ENCODE results near the gene CLN3.

The CLN3 gene

DNA sequence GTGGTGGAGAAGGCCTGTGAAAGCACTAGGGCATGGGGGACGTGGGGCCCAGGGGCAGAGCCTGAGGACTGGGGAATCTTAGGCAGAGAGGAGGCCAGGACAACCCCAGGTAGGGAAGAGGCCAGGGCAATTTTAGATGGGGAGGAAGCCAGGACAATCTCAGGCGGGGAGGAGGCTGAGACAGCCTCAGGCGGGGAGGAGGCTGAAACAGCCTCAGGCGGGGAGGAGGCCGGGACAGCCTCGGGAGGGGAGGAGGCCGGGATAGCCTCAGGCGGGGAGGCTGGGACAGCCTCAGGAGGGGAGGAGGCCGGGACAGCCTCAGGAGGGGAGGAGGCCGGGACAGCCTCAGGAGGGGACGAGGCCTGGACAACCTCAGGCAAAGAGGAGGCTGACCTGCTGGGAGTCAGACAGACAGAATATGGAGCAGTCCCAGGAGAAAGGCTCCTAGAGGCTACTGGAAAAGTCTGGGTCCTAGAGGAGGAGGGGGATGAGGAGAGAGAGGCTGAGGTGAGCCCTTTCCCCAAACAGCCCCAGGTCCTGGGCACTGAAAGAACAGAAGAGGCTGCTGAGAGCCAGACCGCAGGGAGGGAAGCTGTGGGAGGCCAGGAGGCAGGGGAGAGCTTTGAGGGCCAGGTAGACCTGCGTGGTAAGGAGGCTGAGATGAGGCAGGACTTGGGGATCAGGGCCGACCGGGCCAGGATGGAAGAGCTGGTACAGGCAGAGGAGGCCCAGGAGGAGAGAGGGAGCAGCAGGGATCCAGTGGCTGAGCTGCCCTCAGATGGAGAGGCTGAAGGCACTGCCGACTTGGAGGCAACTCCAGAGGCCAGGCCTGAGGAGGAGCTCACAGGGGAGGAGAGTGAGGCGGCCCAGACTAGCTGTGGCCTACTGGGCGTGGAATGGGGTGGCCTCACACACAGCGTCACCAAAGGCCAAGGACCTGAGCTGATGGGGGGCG is 4.2 kb upstream of the CLN3 start:
- Histone ChIP-seq H2AK5ac (ENCODE audit: low read length) (peak overlapping the region; percentile 4), H3K23ac (ENCODE audit: low read length) (no peak overlapping the region), H3K14ac (ENCODE audit: low read length) (peak overlapping the region; percentile 24), H3K79me1 (ENCODE audit: low read length) (peaks cover 24% of the 10 kb centered on the region), H2BK12ac (ENCODE audit: low read length) (peak overlapping the region; percentile 35), H2BK5ac (ENCODE audit: low read depth, low read length, poor library complexity) (peak overlapping the region; percentile 35), H3K27me3 (ENCODE audit: insufficient read depth, low read length) (no peaks in the 10 kb centered on the region), H3K27ac (ENCODE audit: low read depth, low read length) (no peak overlapping the region), H3K4me2 (ENCODE audit: low read length) (no peak overlapping the region), H4K12ac (ENCODE audit: low read depth, low read length) (no peak overlapping the region), H3K18ac (ENCODE audit: low read length) (no peak overlapping the region), H3K4me1 (ENCODE audit: control insufficient read depth in 1 of 2, insufficient read depth in 2 of 2, low read length in 2 of 2) (peaks cover 2 to 5% of the 10 kb centered on the region in 2 experiments), H4K8ac (ENCODE audit: low read depth, low read length) (peak overlapping the region; percentile 5), H3K9ac (ENCODE audit: low read length) (no peak overlapping the region), H2BK120ac (ENCODE audit: insufficient read depth, low read length, poor library complexity) (peak overlapping the region; percentile 18), H4K91ac (ENCODE audit: low read depth, low read length) (peak overlapping the region; percentile 53), H3K36me3 (ENCODE audit: control insufficient read depth in 1 of 2, insufficient read depth in 2 of 2, low read length in 2 of 2) (no peaks in the 10 kb centered on the region), H2AFZ (ENCODE audit: insufficient read depth, low read length, poor library complexity) (no peak overlapping the region), H3K9me3 (ENCODE audit: insufficient read depth, low read depth, low read length) (no peaks in the 10 kb centered on the region), H3K4me3 (ENCODE audit: low read depth, low read length) (no peak overlapping the region), H3K79me2 (ENCODE audit: control insufficient read depth, insufficient read depth, low read length, poor library complexity) (peaks cover 2% of the 10 kb centered on the region), H3K4ac (ENCODE audit: low read depth, low read length) (peak overlapping the region; percentile 2)
- DNase-seq = peak in 1 of 2 donors; percentile 83
- no CpG with 5 or more reads among the region's 20 CpGs for WGBS (ENCODE audit: extremely low coverage, insufficient coverage, insufficient read length)

DNA sequence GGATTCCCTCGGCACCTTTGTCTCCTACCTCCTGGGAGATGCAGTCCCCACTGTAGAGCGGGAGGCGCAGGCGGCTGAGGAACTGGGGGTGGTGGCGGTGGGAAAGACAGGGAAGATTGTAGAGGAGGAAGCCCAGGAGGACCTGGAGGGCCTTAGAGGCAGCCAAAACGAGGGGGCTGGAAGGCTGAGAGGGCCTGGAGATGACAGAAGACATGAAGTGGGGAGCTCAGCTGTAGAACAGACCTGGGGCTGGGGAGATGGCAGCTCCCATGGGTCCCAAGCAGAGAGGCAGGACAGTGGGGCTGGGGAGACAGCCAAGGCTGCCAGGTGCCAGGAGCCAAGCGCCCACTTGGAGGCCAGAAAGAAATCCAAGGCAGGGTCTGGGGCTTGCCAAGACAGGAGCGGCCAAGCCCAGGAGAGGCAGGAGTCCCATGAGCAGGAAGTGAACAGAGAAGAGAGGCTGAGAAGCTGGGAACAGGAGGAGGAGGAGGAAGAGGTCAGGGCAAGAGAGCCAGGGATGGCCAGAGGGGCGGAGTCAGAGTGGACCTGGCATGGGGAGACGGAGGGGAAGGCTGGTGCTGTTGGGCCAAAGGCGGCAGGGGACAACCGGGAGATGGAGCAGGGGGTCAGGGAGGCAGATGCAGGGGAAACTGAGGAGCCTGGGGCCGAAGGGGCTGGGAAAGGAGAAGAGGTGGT is 3.4 kb upstream of the CLN3 start:
- DNase-seq = peak in 1 of 2 donors; percentile 55
- H3K23ac ChIP-seq (ENCODE audit: low read length) = no peak overlapping the region
- H3K4me2 ChIP-seq (ENCODE audit: low read length) = no peak overlapping the region
- H4K12ac ChIP-seq (ENCODE audit: low read depth, low read length) = no peak overlapping the region
- peak overlapping the region; percentile 22 for H2BK5ac ChIP-seq (ENCODE audit: low read depth, low read length, poor library complexity)
- H4K8ac ChIP-seq (ENCODE audit: low read depth, low read length) = no peak overlapping the region
- no peaks in the 10 kb centered on the region for H3K9me3 ChIP-seq (ENCODE audit: insufficient read depth, low read depth, low read length)
- H2AK5ac ChIP-seq (ENCODE audit: low read length) = peak overlapping the region; percentile 21
- H3K9ac ChIP-seq (ENCODE audit: low read length) = no peak overlapping the region
- H3K27ac ChIP-seq (ENCODE audit: low read depth, low read length) = no peak overlapping the region
- no CpG with 5 or more reads among the region's 13 CpGs for WGBS (ENCODE audit: extremely low coverage, insufficient coverage, insufficient read length)
- H3K36me3 ChIP-seq (ENCODE audit: control insufficient read depth in 1 of 2, insufficient read depth in 2 of 2, low read length in 2 of 2) = no peaks in the 10 kb centered on the region
- peaks cover 2% of the 10 kb centered on the region for H3K79me2 ChIP-seq (ENCODE audit: control insufficient read depth, insufficient read depth, low read length, poor library complexity)
- H3K14ac ChIP-seq (ENCODE audit: low read length) = peak overlapping the region; percentile 22
- H3K4me1 ChIP-seq (ENCODE audit: control insufficient read depth in 1 of 2, insufficient read depth in 2 of 2, low read length in 2 of 2) = peaks cover 2 to 5% of the 10 kb centered on the region in 2 experiments
- peaks cover 22% of the 10 kb centered on the region for H3K79me1 ChIP-seq (ENCODE audit: low read length)
- no peak overlapping the region for H2AFZ ChIP-seq (ENCODE audit: insufficient read depth, low read length, poor library complexity)
- peak overlapping the region; percentile 53 for H4K91ac ChIP-seq (ENCODE audit: low read depth, low read length)
- H3K27me3 ChIP-seq (ENCODE audit: insufficient read depth, low read length) = no peaks in the 10 kb centered on the region
- H3K4me3 ChIP-seq (ENCODE audit: low read depth, low read length) = no peak overlapping the region
- H3K18ac ChIP-seq (ENCODE audit: low read length) = no peak overlapping the region
- H2BK12ac ChIP-seq (ENCODE audit: low read length) = peak overlapping the region; percentile 19
- peak overlapping the region; percentile 44 for H2BK120ac ChIP-seq (ENCODE audit: insufficient read depth, low read length, poor library complexity)
- H3K4ac ChIP-seq (ENCODE audit: low read depth, low read length) = no peak overlapping the region

DNA sequence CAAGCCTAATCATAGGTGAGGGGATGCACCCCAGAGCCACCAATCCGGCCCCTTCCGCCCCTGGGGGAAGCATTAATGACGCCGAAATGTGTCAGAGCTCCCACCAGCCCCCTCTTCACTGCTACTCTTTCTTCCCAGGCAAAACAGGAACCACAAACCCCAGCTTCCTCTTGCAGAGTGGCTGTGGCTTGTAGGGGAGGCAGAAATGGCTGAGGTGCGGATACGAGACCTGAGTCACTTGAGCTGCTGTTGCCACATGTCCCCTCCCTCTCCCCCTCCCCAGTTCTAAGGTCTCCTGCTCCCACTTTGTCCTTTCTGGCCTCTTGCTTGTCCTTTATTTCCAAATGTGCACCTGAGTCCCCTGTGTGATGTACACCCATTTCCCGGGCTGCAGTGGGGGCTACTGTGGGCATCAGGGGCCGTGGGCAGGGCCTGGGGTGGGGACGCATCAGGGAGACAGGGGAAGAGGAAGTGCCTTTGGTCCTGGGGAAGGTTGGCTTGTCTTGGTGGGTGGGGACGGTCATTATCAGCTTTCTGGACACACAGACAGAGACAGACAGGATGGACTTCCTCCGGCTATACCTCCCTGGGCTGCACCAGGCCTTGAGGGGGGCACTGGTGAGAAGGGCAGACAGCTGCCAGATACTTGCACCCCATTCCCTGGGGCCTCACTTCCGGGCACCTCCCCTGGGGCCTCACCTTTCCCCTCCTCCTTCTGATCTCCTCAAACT is 2.4 kb upstream of the CLN3 start, which contains the start of gene APOBR:
APOBR (plus strand) TSS at position 523 of the 731 bp plus-strand sequence; CDS start at position 562, 39 bp downstream.
- peak within 1 kb of the TSS; percentile 22 for H3K14ac ChIP-seq (ENCODE audit: low read length)
- peaks cover 2% of the 10 kb centered on the region for H3K79me2 ChIP-seq (ENCODE audit: control insufficient read depth, insufficient read depth, low read length, poor library complexity)
- no peak within 1 kb of the TSS for H3K4me3 ChIP-seq (ENCODE audit: low read depth, low read length)
- peaks cover 2 to 5% of the 10 kb centered on the region in 2 experiments for H3K4me1 ChIP-seq (ENCODE audit: control insufficient read depth in 1 of 2, insufficient read depth in 2 of 2, low read length in 2 of 2)
- peak within 1 kb of the TSS; percentile 35 for H2BK12ac ChIP-seq (ENCODE audit: low read length)
- H3K79me1 ChIP-seq (ENCODE audit: low read length) = peaks cover 22% of the 10 kb centered on the region
- no peak within 1 kb of the TSS for H3K4me2 ChIP-seq (ENCODE audit: low read length)
- peak within 1 kb of the TSS; percentile 44 for H2BK120ac ChIP-seq (ENCODE audit: insufficient read depth, low read length, poor library complexity)
- WGBS (ENCODE audit: extremely low coverage, insufficient coverage, insufficient read length) = no CpG with 5 or more reads among the region's 12 CpGs
- peak in 1 of 2 donors; percentile 38 for DNase-seq
- H4K8ac ChIP-seq (ENCODE audit: low read depth, low read length) = peak within 1 kb of the TSS; percentile 48
- peaks cover 0 to under 1% of the 10 kb centered on the region in 2 experiments for H3K36me3 ChIP-seq (ENCODE audit: control insufficient read depth in 1 of 2, insufficient read depth in 2 of 2, low read length in 2 of 2)
- no peak within 1 kb of the TSS for H3K23ac ChIP-seq (ENCODE audit: low read length)
- no peaks in the 10 kb centered on the region for H3K9me3 ChIP-seq (ENCODE audit: insufficient read depth, low read depth, low read length)
- peak within 1 kb of the TSS; percentile 26 for H4K12ac ChIP-seq (ENCODE audit: low read depth, low read length)
- no peak within 1 kb of the TSS for H3K27ac ChIP-seq (ENCODE audit: low read depth, low read length)
- H2BK5ac ChIP-seq (ENCODE audit: low read depth, low read length, poor library complexity) = no peak within 1 kb of the TSS
- H4K91ac ChIP-seq (ENCODE audit: low read depth, low read length) = peak within 1 kb of the TSS; percentile 53
- H3K18ac ChIP-seq (ENCODE audit: low read length) = no peak within 1 kb of the TSS
- H3K27me3 ChIP-seq (ENCODE audit: insufficient read depth, low read length) = no peaks in the 10 kb centered on the region
- no peak within 1 kb of the TSS for H3K9ac ChIP-seq (ENCODE audit: low read length)
- peak within 1 kb of the TSS; percentile 22 for H2AK5ac ChIP-seq (ENCODE audit: low read length)
- H3K4ac ChIP-seq (ENCODE audit: low read depth, low read length) = no peak within 1 kb of the TSS
- H2AFZ ChIP-seq (ENCODE audit: insufficient read depth, low read length, poor library complexity) = no peak within 1 kb of the TSS

DNA sequence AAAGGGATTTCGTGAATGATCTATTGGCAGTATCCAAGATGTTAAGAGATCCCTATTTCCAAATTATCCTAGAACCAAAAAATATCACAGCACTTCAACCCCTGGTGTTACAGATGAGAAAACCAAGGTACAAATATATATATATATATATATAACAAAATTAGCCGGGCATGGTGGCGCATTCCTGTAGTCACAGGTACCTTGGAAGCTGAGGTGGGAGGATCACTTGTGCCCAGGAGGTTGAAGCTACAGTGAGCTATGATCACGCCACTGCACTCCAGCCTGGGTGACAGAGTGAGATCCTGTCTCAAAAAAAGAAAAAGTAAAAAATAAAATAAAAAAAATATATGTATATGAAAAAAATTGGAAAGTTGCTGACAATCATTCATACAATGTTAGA is 637 bp upstream of the CLN3 start:
- H4K91ac ChIP-seq (ENCODE audit: low read depth, low read length) = no peak overlapping the region
- no peak overlapping the region for H2BK120ac ChIP-seq (ENCODE audit: insufficient read depth, low read length, poor library complexity)
- H3K4me3 ChIP-seq (ENCODE audit: low read depth, low read length) = no peak overlapping the region
- no peak overlapping the region for H3K27ac ChIP-seq (ENCODE audit: low read depth, low read length)
- peaks cover 22% of the 10 kb centered on the region for H3K79me1 ChIP-seq (ENCODE audit: low read length)
- H3K18ac ChIP-seq (ENCODE audit: low read length) = no peak overlapping the region
- no peak overlapping the region for H2BK12ac ChIP-seq (ENCODE audit: low read length)
- no peak for DNase-seq
- no peak overlapping the region for H3K23ac ChIP-seq (ENCODE audit: low read length)
- H4K12ac ChIP-seq (ENCODE audit: low read depth, low read length) = no peak overlapping the region
- peaks cover 4% of the 10 kb centered on the region in 2 experiments for H3K36me3 ChIP-seq (ENCODE audit: control insufficient read depth in 1 of 2, insufficient read depth in 2 of 2, low read length in 2 of 2)
- H3K9ac ChIP-seq (ENCODE audit: low read length) = no peak overlapping the region
- no peak overlapping the region for H3K4ac ChIP-seq (ENCODE audit: low read depth, low read length)
- H3K9me3 ChIP-seq (ENCODE audit: insufficient read depth, low read depth, low read length) = no peaks in the 10 kb centered on the region
- no peak overlapping the region for H2BK5ac ChIP-seq (ENCODE audit: low read depth, low read length, poor library complexity)
- H3K4me1 ChIP-seq (ENCODE audit: control insufficient read depth in 1 of 2, insufficient read depth in 2 of 2, low read length in 2 of 2) = peaks cover 2 to 5% of the 10 kb centered on the region in 2 experiments
- H2AFZ ChIP-seq (ENCODE audit: insufficient read depth, low read length, poor library complexity) = no peak overlapping the region
- no peak overlapping the region for H3K14ac ChIP-seq (ENCODE audit: low read length)
- no CpG with 5 or more reads among the region's 4 CpGs for WGBS (ENCODE audit: extremely low coverage, insufficient coverage, insufficient read length)
- H3K27me3 ChIP-seq (ENCODE audit: insufficient read depth, low read length) = no peaks in the 10 kb centered on the region
- H2AK5ac ChIP-seq (ENCODE audit: low read length) = no peak overlapping the region
- no peak overlapping the region for H4K8ac ChIP-seq (ENCODE audit: low read depth, low read length)
- peaks cover 2% of the 10 kb centered on the region for H3K79me2 ChIP-seq (ENCODE audit: control insufficient read depth, insufficient read depth, low read length, poor library complexity)
- H3K4me2 ChIP-seq (ENCODE audit: low read length) = peak overlapping the region; percentile 69
